ENCODE measurements around the gene MEI4. TPM values are rescaled to one million over a fixed set of nuclear protein-coding genes. Genes with fewer than 3 reads are reported as not detected.

MEI4 gene
- total and polyA plus RNA-seq, 2 of the 8 experiments (the other 6 are each of a cell fraction or from before 2014, with no cell fraction given): 0.05 to 0.24 TPM

DNA sequence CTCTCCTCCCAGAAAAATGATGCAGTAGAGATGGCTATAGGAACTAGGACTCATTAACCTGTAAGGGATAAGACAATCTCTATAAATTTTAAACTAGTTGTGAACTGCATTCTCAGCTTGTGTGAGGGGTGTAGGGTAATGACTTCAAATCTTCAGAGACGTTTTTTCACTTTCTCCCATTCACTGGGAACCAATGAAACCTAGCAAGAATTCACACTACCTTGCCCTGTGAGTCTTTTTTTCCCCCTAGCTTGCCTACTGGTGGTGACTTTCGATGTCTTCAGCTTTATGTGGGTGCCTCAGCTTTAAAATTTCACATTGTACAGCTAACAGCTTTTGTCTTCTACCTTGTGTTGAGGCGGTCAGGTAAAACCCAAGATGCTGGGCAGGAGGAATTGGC is 192.0 kb downstream of the MEI4 start:
- Histone ChIP-seq H3K4me3 (ENCODE audit: extremely low read depth in 1 of 4, insufficient read depth in 2 of 4, low read depth in 3 of 4, low read length in 4 of 4) (no peak overlapping the region), H3K79me1 (ENCODE audit: low read depth, low read length) (no peaks in the 10 kb centered on the region), H3K9ac (replicated peaks in 1 of 4; ENCODE audit: extremely low read depth in 1 of 4, low read depth in 3 of 4, low read length in 3 of 4) (no peak overlapping the region), H3K27me3 (replicated peaks in 1 of 4; ENCODE audit: control insufficient read depth in 3 of 4, extremely low read depth in 1 of 4, insufficient read depth in 3 of 4, low read length in 3 of 4) (no peaks in the 10 kb centered on the region), H4K20me1 (replicated peaks in 1 of 2; ENCODE audit: control insufficient read depth in 1 of 2, insufficient read depth in 2 of 2, low read length in 2 of 2) (no peaks in the 10 kb centered on the region), H3K27ac (ENCODE audit: low read depth, low read length) (no peak overlapping the region), H3K4me2 (ENCODE audit: insufficient read depth in 1 of 2, low read depth in 2 of 2, low read length in 2 of 2) (no peak overlapping the region), H3K9me3 (ENCODE audit: insufficient read depth in 2 of 2, low read depth in 1 of 2, low read length in 1 of 2) (no peaks in the 10 kb centered on the region), H2BK5ac (ENCODE audit: low read depth, low read length) (no peak overlapping the region), H2AK5ac (ENCODE audit: low read depth, low read length) (no peak overlapping the region), H2BK12ac (ENCODE audit: low read depth, low read length) (no peak overlapping the region), H2AFZ (ENCODE audit: low read length) (no peak overlapping the region), H3K79me2 (ENCODE audit: control insufficient read depth in 1 of 2, insufficient read depth in 2 of 2, low read length in 2 of 2) (no peaks in the 10 kb centered on the region), H2BK120ac (replicated peaks; ENCODE audit: low read depth, low read length) (no peak overlapping the region), H3K18ac (ENCODE audit: extremely low read depth, low read length) (no peak overlapping the region), H3K4me1 (replicated peaks in 1 of 4; ENCODE audit: control insufficient read depth in 3 of 4, insufficient read depth in 4 of 4, low read length in 3 of 4) (no peaks in the 10 kb centered on the region), H3K23me2 (ENCODE audit: low read depth, low read length) (no peaks in the 10 kb centered on the region), H4K91ac (replicated peaks; ENCODE audit: insufficient read length, low read length) (no peak overlapping the region), H3K36me3 (ENCODE audit: control insufficient read depth in 2 of 4, insufficient read depth in 4 of 4, low read length in 3 of 4) (no peaks in the 10 kb centered on the region), H4K8ac (ENCODE audit: extremely low read depth, insufficient read depth, low read length) (no peak overlapping the region), H3K23ac (ENCODE audit: insufficient read length) (no peak overlapping the region), H2BK15ac (ENCODE audit: low read length) (no peak overlapping the region), H2BK20ac (ENCODE audit: low read length) (no peak overlapping the region), H3K56ac (replicated peaks; ENCODE audit: insufficient read length, low read depth, low read length) (no peak overlapping the region), H4K5ac (ENCODE audit: insufficient read length, low read depth, low read length) (no peak overlapping the region), H3K14ac (ENCODE audit: insufficient read length) (no peak overlapping the region), H3K4ac (replicated peaks; ENCODE audit: insufficient read length, low read depth, low read length) (no peak overlapping the region)
- ChIA-PET CTCF (ENCODE audit: partially characterized antibody) (no interaction called here), POLR2A (ENCODE audit: partially characterized antibody) (no interaction called here)
- FAIRE-seq (no peak), DNase-seq (ENCODE audit: low read depth in 1 of 2, low spot score in 2 of 2) (no peak)
- 82% methylated on average over 3 of the region's 3 CpGs; no CpG with 5 or more reads in 1 of the 2 experiments for WGBS, 2 experiments (ENCODE audit: extremely low coverage in 1 of 2, insufficient coverage in 1 of 2, insufficient read length in 1 of 2, insufficient replicate concordance in 2 of 2, low coverage in 1 of 2, low lambda C conversion rate in 2 of 2, missing lambda C conversion rate in 1 of 2)
- no peak for TF ChIP-seq CBX8 (IDR thresholded peaks at IDR 0.05; ENCODE audit: borderline replicate concordance, low read depth, low read length)
- no peak for TF ChIP-seq PHF8 (conservative IDR thresholded peaks at IDR 0.05; ENCODE audit: low read depth, low read length)
- no peak for TF ChIP-seq HDAC2 (IDR thresholded peaks at IDR 0.05; ENCODE audit: borderline replicate concordance in 1 of 2, low read depth in 2 of 2, low read length in 2 of 2)
- TF ChIP-seq SRF (IDR thresholded peaks at IDR 0.05; ENCODE audit: low read depth, low read length): no peak
- TF ChIP-seq RAD21 (IDR thresholded peaks at IDR 0.05 in 1 of 2, conservative IDR thresholded peaks at IDR 0.05 in 1 of 2; ENCODE audit: low read depth in 2 of 2, low read length in 2 of 2): no peak
- no peak for TF ChIP-seq CEBPB (IDR thresholded peaks at IDR 0.05; ENCODE audit: low read depth, low read length)
- no peak for TF ChIP-seq CBX5 (IDR thresholded peaks at IDR 0.05; ENCODE audit: low read depth, low read length)
- no peak for TF ChIP-seq GTF2F1 (IDR thresholded peaks at IDR 0.05; ENCODE audit: borderline replicate concordance, low read depth, low read length)
- no peak for TF ChIP-seq EP300 (IDR thresholded peaks at IDR 0.05; ENCODE audit: borderline replicate concordance in 1 of 2, low read depth in 2 of 2, low read length in 2 of 2)
- TF ChIP-seq CREB1 (IDR thresholded peaks at IDR 0.05): no peak
- no peak for TF ChIP-seq HDAC6 (IDR thresholded peaks at IDR 0.05; ENCODE audit: low read depth, low read length)
- TF ChIP-seq RBBP5 (IDR thresholded peaks at IDR 0.05; ENCODE audit: borderline replicate concordance, low read depth, low read length): no peak
- no peak for TF ChIP-seq KDM5A (IDR thresholded peaks at IDR 0.05; ENCODE audit: low read length)
- no peak for TF ChIP-seq YY1 (IDR thresholded peaks at IDR 0.05; ENCODE audit: low read depth, low read length)
- no peak for TF ChIP-seq RXRA (IDR thresholded peaks at IDR 0.05; ENCODE audit: insufficient read depth, low read depth, low read length)

Data from H1 (cell line).